OCI-M1 (cell line): ENCODE results near the gene MGAT5.

Source experiments
- DNase-seq: peaks from one replicate; lab custom pipeline; 2025; lab: John Stamatoyannopoulos, UW

Gene MGAT5

DNA sequence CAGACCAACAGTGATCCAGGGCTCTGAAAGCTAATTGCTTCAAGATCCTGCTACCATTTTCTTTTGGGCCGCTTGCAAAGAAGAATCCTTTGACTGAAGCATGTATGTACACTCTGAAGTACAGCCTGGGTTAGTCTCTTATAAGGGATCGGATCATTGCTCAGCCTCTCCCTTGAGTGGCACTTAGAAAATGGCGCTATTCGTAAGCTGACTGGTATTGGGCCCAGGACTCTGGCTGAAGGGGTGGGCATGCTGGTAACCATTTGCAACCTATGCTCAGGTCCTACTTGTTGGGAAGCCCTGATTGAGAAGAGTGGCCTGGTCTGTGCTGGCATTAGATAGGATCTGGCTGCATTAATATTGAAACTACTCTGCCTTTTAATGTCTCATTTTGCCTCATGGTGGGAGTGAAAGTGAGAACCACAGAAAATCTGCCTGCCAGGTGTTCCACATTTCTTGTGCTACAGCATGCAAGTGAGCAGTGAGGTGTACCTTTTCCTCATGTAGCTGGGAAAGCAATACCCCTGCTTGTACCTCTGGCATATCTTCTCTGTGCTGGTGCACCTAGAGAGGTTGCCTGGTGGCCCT, 661 bp upstream of the MGAT5 start:
- DNase-seq = no peak

DNA sequence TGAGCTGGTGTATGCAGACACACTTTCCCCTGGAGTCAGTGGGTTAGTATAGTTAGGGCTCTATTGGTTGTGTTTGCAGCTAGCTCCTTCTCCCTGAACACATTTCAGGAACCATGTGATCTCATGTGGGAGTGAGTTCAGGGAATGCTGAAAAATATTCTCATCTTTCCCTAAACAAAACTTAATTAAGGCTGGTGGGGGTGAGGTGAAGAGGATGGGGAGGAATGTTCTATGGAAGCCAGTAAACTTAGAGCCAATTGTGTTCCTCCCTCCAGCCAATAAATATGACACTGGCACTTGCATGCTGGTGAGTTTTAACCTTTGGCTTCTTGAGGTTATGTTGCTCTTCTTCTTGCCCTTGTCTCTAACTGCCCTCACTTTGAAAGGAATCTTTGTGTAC, 952 bp downstream of the MGAT5 start:
- DNase-seq = no peak

DNA sequence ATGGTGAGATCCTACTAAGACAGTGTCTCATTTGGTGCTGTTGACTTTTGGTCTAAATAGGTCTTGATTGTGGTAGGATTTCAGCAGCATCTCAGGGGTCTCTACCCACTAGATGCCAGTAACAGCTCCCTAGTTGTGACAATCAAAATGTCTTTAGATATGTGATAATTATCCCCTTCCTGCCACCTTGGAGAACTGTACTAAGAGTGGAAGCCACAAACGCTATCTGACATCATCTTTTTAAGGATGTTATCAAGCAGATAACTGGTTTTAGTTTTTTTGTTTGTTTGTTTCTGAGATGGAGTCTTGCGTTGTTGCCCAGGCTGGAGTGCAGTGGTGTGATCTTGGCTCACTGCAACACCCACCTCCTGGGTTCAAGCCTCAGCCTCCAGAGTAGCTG, 3.1 kb downstream of the MGAT5 start:
- no peak for DNase-seq

DNA sequence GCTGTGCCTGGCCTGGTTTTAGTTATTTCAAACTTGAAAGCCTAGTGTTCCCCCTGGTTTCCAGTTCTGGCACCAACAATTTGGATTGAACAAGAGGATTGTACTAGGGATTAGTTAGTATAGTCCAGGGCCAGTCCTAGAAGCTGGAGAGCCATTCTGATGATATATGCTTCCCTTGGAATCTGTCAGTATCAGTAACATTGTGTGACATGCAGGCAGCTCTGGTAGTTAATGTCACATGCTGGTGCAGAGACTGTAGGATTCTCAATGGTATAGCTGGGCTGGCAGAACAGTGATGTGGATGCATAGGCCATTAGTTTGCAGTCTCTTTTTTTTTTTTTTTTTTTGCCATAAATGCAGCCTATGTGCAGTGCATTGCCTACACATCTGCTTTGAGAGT, 3.6 kb downstream of the MGAT5 start:
- no peak for DNase-seq

DNA sequence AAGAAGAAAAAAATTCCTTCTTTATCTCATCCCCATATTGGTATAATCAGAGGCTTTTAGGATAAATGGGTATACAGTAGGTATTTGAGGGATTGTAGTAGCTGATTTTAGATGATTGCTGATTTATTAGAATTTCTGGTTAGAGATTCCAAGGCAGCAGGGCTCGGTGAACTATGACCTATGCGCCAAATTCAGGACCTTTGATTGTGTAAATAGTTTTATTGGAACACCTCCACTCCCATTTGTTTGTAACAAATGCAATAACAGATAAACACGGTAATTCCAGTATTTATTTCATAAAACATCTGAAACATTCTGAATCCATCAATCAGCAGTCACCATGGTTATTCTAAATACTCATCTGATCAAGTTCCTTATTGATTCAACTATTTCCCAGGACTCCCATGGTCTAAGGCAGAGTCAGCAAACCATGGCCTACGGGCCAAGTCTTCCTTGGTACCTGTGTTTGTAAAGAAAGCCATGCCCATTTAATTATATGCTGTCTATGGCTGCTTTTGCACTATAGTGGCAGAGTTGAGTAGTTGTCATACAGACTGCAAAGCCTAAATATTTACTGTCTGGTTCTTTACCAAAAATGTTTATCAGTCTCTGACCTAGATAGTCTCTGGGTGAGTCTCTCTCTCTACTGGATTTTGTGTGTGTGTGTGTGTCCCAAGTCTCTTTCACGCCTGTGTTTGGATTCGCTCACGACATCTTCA, 4.3 kb downstream of the MGAT5 start:
- DNase-seq = no peak

DNA sequence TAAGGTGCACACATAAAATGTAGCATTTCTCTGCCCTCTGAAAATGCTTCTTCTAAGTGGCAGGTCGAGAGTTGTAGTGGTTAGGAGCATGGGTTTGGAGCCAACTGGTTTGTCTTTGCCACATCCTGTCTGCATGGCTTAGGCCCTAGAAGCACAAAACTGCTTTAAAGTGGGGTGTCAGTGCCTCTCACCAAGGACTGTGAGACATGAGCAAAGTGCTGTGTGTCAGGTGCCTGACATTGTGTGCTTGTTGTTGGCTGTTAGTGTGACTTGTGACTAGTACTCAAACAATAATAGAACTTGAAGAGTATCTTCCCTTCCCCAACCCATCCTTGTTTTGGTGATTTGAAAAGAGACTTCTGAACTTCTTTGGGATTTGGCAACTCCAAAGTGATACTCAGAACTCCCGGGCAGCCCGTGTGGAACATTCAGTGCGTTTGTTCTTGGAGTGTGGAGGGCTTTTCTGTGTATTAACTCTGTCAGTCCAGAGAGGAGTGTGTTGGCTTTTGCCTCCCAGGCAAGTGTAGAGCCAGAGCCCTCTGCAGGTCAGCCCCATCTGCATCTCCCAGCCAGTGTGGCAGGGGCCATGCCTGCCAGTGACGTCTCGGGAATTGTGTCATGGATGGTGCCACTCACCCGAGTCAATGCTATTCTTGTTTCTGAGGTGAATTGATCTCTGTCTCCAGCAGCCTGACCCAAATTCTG, 5.0 kb downstream of the MGAT5 start:
- DNase-seq = no peak

DNA sequence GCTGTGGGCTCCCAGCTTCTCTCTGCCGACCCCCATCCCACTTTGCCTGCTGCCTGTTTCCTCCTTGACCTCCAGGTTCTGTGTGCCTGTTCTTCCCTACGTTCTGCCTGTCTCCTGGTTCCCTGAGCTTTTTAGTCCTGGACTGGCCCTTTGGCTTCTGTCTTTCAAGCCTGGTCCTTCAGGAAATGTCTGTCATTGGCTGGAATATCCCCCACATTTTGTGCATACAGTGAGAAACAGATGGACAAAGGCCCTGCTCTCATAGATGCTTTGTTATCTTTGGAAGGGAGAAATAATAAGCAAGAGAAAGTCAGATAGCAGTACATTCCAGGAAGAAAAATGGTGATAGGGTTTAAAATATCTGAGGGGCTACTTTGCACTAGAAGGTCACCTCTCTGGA, 5.7 kb downstream of the MGAT5 start:
- no peak for DNase-seq

DNA sequence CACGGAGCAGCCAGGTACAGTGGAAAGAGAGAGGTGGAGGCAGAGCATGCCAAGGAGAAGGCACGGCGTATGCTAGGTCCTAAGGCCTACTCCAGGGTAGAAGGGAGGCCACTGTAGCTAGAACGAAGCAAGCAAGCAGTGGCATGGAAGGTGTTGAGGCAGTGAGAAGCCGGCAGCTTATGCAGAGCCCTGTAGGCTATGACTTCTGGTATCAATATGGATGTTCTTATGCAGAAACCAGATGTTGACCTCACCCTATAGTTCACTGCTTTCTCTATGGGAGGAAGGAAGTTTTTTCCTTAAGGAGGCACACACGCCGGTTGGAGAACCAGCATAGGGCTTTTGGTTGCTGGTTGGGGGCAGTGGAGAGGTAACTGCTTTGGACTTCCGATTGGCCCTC, 6.1 kb downstream of the MGAT5 start:
- no peak for DNase-seq

DNA sequence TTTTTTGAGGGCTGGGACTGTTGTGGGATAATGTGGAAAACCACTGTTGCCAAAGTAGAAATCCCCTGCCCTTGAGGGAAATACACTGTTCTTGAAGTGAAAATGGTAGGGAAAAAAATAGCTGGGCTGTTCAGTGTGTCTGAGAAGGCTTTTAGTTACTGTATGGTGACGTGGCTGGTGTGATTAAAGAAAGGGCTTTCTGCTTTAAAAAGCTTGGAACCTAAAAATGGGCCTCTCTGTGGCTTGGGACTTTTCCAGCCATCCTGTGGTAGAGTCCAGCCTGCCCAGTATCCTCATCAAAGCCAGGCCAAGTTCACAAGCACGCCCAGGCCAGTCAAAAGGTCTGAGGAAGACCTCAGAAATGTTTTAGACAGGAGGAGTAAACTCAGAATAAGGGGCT, 6.8 kb downstream of the MGAT5 start:
- no peak for DNase-seq

DNA sequence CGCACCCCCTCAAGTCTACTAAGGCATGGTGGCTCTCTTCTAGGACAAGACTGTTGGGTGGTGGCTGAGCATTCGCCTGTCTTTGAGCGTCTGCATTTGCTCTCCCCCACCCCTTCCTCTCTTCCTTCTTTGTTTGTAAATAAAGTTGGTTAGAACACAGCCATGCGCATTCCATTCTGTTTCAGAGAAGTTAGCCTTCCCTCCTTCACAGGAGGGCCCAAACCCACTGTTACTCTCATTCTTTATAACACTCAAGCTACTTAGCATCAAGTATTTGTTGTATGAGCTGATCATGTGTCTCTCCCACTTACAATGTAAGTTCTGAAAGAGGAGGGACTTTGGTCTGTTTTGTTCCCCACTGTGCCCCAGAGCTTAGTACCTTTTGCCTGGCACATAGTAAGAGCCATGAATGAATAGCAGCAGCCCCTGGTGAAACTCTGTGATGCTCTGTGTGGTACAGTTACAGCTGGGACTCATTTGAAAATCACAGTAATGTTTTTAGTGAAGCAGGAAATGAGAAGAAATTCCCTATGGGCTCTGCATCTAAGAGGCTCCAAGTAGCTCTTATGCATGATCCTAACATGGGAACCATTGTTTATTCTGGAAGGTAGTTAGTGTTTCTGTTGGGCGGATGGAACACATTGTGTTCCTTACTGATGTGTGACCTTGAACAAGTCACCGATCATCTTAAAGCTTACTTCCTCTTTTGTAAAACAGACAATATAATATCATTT, 7.7 kb downstream of the MGAT5 start:
- DNase-seq = peak; percentile 42

DNA sequence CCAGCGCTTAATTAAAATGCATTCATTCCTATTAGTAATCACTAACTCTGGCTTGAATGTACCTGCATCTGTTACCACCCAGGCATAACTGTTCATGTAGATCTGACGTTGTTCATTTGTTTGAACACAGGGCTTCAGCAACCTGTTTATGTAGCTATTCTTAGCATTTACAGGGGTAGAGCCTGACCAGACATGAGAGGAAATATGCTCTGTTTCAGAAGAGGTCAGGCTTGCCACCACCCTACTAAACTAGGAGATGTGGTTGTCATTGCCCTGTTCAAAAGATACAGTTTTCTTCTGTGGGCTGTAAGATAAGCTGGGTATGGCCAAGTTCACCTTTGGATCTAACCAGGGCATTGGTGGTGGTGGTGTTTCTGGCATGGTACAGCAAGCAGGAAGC, 8.8 kb downstream of the MGAT5 start:
- DNase-seq = no peak

DNA sequence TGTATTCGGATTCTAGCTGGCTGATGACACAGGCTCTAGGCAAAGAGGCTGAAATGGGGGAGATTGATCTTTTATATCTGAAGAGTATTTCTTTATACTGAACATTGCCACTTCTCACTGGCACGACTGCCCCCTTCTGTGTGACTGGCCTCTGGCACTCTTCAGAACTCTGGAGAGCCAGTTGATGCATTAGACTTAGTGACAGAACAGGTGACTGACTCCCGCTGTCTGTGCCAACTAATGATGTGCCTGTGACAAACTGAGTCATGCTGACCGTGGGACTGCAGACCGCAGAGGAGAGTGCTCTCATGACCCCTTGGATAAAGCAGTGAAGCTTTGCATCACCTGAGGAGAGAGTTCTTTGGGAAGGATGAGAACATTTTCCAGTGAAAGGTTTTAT, 14.4 kb downstream of the MGAT5 start:
- DNase-seq = no peak

DNA sequence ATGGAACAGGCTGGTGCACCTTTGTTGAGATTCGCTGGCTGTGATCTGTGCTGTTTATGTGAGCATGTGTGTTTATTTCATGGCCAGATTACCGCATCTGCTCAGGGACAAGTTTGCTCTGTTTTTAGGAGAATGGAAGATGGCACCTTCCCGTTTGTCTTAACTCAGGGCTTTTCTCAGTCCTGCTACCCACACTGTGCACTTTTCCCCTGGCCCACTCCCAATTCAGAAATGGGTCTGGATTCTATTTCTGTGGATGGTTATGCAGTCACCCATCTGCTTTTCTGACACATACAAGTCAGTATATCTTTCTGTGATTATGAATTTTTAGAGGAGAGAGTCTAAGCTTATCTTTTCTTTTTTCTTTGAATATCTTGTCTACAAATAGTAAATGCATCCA, 15.4 kb downstream of the MGAT5 start:
- DNase-seq = no peak

DNA sequence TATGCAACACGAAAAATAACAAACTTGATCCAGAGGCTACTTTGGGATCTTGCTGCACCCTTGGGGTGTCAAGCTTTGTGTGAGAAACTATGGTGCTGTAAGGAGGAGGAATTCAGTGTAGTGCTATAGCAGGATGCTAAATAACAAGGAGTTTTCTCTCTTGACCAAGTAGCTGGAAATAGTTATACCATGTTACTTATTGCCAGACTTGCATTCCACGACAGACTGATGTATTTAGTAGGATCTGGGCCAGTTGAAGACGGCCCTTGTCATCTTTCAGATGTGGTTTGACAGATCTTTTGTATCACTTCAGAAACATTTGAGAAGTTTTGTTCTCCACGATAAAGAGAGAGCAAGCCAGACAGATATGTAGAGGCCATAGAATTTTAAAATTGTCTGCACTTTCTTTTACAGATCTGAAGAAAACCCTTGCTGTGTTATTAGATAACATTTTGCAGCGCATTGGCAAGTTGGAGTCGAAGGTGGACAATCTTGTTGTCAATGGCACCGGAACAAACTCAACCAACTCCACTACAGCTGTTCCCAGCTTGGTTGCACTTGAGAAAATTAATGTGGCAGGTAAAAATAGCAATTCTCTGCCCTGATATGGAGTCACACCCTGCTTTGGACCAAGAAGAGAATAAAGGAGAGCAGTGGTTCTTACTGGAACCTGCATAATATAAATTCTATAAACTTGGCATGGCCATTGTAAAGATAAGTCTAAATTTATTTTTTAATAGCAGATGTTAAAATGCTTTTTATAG, 16.3 kb downstream of the MGAT5 start:
- DNase-seq = no peak

DNA sequence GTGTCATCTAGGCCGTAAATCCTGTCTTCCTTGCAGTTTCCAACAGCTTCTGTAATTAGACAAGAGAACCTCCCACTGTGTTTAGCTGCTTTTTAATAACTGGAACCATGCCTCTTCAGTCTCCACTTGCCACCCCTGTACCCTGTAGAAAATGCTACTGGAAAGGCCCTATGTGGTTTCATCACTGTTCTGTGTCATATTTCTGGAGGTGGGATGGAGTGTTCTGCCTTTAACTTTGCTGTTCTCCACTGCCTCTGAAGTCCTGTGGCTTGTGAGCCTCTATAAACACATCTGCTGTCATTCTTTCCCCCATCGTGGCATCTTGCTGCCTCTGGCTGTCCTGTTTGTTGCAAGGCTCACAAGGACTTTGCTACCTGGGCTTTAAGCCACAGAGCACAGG, 17.9 kb downstream of the MGAT5 start:
- no peak for DNase-seq

DNA sequence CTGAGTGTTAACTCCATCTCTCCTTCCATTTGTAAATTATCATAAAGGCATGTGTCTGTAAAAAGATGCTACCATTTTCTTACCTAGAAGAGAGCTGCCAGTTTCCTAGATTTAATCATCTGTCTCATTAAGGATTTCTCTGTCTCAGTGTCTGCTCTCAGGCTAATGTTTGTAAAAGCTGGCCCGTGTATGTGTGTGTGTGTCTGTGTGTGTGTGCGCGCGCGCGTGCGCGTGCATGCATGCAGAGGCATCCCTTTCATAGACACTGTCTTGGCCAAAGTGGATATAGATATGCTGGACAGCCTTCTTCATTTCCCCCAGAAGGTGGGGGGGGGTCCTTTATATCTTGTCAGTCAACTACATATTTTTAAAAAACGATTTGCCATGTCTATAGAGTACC, 18.9 kb downstream of the MGAT5 start:
- DNase-seq = no peak

DNA sequence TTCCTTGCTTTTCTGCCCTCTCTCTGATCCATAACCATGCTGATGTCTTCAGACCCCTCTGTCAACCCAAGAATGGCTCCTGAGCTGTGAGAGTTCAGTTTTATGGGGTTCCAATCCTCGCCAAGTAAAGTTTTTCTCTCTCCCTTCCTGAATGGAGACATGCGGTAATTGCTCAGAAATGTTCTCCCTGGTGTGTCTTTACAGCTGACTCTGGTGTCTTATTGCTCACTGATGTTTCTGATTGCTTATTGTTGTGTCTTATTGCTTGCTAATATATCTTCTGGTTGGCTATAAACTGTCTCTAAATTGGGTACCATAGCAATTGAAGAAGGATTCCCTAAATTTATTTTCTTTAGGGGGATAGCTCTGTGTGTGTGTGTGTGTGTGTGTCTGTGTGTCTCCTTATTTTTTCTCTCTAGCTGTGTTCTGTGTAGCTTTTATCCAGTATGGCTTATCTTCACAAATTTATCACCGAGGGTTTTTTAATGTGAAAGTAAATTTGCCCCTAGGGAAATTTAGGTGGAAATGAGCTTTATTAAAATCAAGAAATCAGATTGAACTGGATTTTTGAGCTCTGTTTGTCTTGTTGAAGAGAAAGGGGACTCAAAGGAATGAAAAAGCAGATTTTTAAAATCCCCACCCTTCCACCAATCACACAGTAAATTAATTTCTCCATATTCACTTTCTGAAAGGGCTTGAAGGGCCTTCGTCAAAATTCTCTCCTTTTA, 19.5 kb downstream of the MGAT5 start:
- no peak for DNase-seq

DNA sequence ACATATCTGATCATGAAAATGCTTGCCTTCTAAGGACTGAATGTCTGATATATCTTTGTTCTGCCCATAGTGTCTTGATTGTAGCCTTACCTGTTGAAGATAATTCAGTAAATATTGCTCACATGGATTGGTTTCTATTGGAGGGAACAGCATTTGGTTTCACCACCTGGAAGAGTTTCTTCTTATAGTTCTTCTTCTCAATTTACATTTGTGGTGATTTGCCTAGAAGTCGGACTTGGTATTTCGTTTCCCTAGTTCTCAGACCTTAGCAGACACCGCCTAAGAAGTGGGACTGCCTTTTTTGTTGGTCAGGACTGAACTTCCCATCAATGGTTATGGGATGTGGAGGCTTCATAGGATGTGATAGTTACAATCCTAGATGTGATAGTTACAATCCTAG, 20.2 kb downstream of the MGAT5 start:
- no peak for DNase-seq

DNA sequence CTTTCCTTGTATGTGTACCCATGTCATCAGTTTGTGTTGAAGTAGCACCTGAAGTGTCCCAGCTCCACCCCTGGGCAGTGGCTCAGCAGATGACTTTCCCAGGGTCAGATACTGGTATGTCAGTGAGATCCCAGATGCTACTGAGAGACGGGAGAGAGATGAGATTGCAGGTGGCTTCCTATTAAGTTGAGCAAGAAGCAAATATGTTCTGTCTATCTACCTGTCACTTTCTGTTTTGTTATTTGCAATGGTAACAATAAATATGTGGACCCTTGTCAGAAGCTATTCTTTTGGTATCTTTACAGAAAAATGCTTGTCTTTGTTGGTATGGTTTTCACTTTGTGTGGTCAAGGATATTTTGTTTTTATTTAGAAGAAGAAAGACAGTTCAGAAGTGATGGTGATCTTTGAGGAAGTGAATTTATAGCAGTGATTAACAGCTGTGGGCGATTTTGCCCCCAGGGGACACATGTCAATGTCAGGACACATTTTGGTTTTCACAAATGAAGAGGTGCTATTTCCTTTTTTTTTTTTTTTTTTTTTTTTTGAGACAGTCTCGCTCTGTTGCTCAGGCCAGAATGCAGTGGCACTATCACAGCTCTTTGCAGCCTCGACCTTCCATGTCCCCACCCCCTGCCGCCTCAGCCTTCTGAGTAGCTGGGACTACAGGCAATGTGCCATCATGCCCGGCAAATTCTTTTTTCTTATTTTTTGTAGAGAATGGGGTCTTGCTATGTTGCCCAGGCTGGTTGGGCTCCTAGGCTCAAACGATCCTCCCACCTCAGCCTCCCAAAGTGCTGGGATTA, 21.4 kb downstream of the MGAT5 start:
- DNase-seq = no peak

DNA sequence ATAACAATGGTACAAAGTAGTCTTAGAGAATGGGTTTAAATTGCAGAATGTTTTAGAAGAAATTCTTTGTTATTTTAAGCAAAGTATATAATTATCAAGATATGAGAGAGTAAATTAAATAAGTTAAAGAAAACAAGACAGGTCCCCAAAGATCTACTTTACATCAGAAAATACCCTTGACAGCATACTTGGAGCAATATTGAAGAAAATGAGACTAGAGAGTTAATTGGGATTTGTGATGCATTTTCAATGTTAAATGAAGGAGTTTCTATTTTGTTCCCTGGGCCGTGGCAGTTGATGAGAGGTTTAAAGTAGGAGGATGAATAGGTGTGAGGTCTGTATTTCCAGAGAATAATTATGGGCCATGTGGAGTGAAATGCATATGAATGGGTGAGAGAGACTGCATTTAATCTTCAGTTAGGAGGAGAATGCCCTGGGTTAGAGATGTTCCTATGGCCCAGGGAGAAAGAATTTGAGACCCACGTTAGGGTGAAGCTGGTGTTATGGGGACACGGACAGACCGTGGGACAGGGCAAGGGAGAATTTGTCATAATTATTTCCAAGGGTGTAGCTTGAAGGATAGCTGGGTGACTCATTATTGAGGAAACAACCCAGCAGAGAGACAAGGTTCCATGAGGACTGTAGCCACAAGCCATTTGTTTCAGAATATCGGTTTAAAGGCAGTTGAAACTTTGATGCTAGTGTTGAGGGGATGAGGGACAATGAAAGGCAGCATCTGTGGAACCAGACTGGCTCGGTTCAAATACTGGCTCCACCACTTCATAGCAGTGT, 22.7 kb downstream of the MGAT5 start:
- no peak for DNase-seq
